GM12892 (cell line): ENCODE data around the gene TMEM171.

Experiments used
- POLR2A ChIP-seq: IDR thresholded peaks from 2 replicates; pipeline ENCODE4 v1.6.1; 2011; ENCODE audit warnings: low read depth, low read length, control low read depth
- POLR2AphosphoS5 ChIP-seq: IDR thresholded peaks from 2 replicates; pipeline ENCODE4 v1.6.1; 2011; ENCODE audit warnings: low read depth, low read length, control low read depth
- TAF1 ChIP-seq: IDR thresholded peaks from 2 replicates; pipeline ENCODE4 v1.6.1; 2011; ENCODE audit warnings: low read depth, mild to moderate bottlenecking, control low read depth, low read length, borderline replicate concordance

DNA sequence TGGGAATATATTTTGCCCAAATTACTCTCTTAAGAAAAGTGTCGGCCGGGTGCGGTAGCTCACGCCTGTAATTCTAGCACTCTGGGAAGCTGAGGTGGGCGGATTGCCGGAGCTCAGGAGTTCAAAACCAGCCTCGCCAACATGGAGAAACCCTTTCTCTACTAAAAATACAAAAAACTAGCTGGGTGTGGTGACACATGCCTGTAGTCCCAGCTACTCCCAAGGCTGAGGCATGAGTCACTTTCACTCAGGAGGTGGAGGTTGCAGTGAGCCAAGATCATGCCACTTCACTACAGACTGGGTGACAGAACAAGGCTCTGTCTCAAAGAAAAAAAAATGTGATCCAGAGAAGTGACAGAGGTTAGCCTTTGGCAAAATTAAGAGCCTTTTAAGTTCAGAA lies 26.4 kb upstream of the TMEM171 start:
- TF ChIP-seq POLR2A (no peak), POLR2AphosphoS5 (no peak), TAF1 (no peak)
